Measurements from ENCODE around the gene ZNF598.
A peak's percentile ranks its signal among the peaks of the same experiment; 100 is the strongest.

ZNF598 gene

GRCh38 chr16:1977875-1978268 lies 31.7 kb downstream of the ZNF598 start:
- H3K4me3 ChIP-seq (ENCODE audit: low read depth, low read length), result no peak overlapping the region

- no peak overlapping the region for H3K4me3 ChIP-seq (ENCODE audit: low read depth, low read length)
These were observed 32.4 kb downstream of the ZNF598 start for GRCh38 chr16:1976951-1977874.

DNA sequence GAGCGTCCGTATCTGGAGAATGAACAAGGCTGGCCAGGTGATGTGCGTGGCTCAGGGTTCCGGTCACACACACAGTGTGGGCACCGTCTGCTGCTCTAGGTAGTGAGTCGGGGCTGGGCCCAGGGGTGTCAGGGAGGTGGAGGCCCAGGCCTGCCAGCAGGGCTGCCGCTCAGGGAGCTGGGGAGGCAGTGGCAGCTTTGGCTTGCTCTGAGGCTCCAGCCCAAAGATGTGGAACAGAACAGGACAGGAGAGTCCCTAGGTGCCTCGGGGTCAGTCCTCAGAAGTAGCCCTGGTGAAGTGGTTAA lies 33.5 kb downstream of the ZNF598 start:
- H3K4me3 ChIP-seq (ENCODE audit: low read depth, low read length), result no peak overlapping the region

DNA sequence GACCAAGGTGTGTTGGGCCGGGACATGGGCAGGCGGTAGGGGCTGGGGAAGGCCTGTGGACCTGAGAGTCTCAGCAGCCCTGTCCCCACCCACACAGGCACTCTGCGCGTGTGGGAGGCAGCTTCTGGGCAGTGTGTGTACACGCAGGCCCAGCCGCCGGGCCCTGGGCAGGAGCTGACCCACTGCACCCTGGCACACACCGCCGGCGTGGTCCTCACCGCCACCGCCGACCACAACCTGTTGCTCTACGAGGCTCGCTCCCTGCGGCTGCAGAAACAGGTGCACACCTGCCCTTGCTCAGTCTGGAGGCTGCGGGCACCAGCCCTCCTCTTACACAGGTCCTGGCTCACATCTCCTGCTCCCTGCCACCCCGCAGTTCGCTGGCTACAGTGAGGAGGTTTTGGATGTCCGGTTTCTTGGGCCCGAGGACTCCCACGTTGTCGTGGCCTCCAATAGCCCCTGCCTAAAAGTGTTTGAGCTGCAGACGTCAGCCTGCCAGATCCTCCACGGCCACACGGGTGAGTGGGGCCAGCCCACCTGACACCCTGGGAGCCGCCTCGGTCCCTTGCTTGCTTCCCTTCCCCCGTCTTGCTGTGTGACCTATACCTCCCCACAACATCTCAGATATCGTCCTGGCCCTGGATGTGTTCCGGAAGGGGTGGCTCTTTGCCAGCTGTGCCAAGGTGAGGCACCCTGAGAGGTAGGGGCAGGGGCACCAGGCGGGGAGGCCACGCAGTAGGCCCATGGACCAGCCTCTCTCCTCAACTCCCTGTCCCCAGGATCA lies 34.0 kb downstream of the ZNF598 start:
- no peak overlapping the region for H3K4me3 ChIP-seq (ENCODE audit: low read depth, low read length)

- no peak overlapping the region for H3K4me3 ChIP-seq (ENCODE audit: low read depth, low read length)
These were observed 35.2 kb downstream of the ZNF598 start for GRCh38 chr16:1974157-1975070.

- H3K4me3 ChIP-seq (ENCODE audit: low read depth, low read length), result no peak overlapping the region
These were observed 36.0 kb downstream of the ZNF598 start for GRCh38 chr16:1973461-1974156.

- H3K4me3 ChIP-seq (ENCODE audit: low read depth, low read length), result peak overlapping the region; percentile 92
These were observed 37.1 kb downstream of the ZNF598 start for GRCh38 chr16:1972490-1972877.

GRCh38 chr16:1971796-1972489 lies 37.7 kb downstream of the ZNF598 start, which contains the start of gene TBL3:
TSS of gene TBL3 (plus strand) at chr16:1972053. CDS start at chr16:1972165, 112 bp downstream.
- peak within 1 kb of the TSS; percentile 92 for H3K4me3 ChIP-seq (ENCODE audit: low read depth, low read length)

GRCh38 chr16:1968146-1968953 lies 41.3 kb downstream of the ZNF598 start:
- H3K4me3 ChIP-seq (ENCODE audit: low read depth, low read length), result no peak overlapping the region

- peak within 1 kb of the TSS; percentile 93 for H3K4me3 ChIP-seq (ENCODE audit: low read depth, low read length)
These were observed 43.2 kb downstream of the ZNF598 start, which contains the start of gene RNF151 for GRCh38 chr16:1966460-1966859. TSS of gene RNF151 (plus strand) at chr16:1966856. CDS start at chr16:1966882, 26 bp downstream.

DNA sequence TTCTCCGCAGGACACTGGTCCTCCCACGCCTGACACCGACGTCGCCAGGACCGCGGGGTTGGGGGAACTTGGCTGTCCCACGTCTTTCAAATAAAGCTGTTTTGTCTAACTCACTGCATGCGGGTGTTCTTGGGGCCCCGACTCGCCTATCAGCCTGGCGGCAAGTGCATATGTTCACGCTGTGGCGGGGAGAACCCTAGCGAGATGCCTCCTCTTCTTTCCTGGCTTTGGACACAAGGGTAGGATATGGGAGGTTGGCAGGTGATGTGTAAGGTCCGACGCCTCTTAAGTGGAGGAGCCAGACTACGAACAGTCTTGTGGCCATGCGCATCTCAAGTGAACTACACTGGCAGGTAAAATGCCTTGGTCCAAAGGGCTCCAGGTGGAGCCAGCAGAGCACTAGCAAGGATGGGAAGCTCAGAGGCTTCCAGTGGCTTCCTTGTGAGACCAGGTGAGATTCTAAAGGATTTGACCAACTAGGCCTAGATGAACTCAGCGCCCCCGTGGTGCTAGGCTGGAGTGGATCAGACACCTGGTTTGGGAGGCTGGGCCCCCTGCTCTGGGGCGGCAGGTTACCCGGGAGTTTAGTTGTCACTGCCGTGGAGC lies 44.1 kb downstream of the ZNF598 start:
- H3K4me3 ChIP-seq (ENCODE audit: low read depth, low read length), result peak overlapping the region; percentile 93

- H3K4me3 ChIP-seq (ENCODE audit: low read depth, low read length), result peak within 1 kb of the TSS; percentile 93
These were observed 44.9 kb downstream of the ZNF598 start, which contains the start of gene RPS2 for GRCh38 chr16:1964506-1965395. TSS of gene RPS2 (minus strand) at chr16:1964826. CDS start at chr16:1964625, 201 bp downstream.

- H3K4me3 ChIP-seq (ENCODE audit: low read depth, low read length), result peak overlapping the region; percentile 93
These were observed 45.7 kb downstream of the ZNF598 start for GRCh38 chr16:1963806-1964505.

- peak overlapping the region; percentile 93 for H3K4me3 ChIP-seq (ENCODE audit: low read depth, low read length)
These were observed 47.2 kb downstream of the ZNF598 start for GRCh38 chr16:1962161-1963153.

GRCh38 chr16:1961651-1962067 lies 48.0 kb downstream of the ZNF598 start:
- no peak overlapping the region for H3K4me3 ChIP-seq (ENCODE audit: low read depth, low read length)

All from iPS-11a (cell line).